22Rv1 (cell line): Measurements from ENCODE around the gene RAD51B.

ENCODE experiments used
- H3K27ac ChIP-seq: fragments of 450-650 bp; 2 replicates; pipeline ENCODE4 v1.5.1; 2017
- ZFX ChIP-seq: fragments of 450-650 bp; IDR thresholded peaks from 2 replicates; pipeline ENCODE4 v1.6.1; 2017; ENCODE audit warnings: antibody characterized with exemption, borderline replicate concordance
- TF ChIP-seq, protein P1 (sequence below): fragments of 450-650 bp; IDR thresholded peaks from 2 replicates; pipeline ENCODE4 v1.5.1; 2017; ENCODE audit warnings: mild to moderate bottlenecking

The RAD51B gene

DNA sequence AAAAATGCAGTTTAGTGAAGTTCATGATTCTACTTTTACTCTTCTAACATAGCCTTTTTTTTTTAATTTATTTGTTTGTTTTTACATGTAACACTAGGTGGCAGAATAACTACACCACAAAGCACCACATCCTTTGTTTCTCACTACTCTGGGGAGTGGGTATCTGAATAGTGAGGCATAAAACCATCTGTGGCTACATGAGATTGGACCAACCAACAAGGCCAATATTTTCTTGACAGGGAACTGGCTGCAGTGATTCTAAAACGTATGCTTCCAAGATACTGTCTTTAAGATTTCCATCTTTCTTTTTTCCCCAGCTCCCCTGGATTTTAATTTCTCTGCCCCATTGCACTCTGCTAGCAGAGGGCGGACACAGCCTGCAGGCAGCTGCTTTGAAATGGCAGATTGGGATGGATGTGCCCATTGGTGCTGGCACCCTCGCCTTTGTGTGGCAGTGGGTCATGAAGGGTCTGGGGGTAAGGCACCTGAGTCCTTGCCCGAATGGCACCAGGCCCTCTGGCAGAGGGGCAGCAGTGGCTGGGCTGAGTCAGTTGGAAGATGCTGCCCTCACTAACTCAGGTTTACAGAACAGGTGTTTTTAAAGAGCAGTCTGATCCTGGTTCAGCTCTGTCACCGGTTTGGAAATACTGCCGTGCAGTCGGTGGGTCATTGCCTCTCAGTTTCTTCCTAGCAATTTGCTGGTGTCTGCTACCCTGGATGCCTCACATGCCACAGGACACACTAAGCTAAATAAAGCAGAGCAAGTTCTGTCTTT is 429.1 kb downstream of the RAD51B start:
- TF ChIP-seq, protein P1, sequence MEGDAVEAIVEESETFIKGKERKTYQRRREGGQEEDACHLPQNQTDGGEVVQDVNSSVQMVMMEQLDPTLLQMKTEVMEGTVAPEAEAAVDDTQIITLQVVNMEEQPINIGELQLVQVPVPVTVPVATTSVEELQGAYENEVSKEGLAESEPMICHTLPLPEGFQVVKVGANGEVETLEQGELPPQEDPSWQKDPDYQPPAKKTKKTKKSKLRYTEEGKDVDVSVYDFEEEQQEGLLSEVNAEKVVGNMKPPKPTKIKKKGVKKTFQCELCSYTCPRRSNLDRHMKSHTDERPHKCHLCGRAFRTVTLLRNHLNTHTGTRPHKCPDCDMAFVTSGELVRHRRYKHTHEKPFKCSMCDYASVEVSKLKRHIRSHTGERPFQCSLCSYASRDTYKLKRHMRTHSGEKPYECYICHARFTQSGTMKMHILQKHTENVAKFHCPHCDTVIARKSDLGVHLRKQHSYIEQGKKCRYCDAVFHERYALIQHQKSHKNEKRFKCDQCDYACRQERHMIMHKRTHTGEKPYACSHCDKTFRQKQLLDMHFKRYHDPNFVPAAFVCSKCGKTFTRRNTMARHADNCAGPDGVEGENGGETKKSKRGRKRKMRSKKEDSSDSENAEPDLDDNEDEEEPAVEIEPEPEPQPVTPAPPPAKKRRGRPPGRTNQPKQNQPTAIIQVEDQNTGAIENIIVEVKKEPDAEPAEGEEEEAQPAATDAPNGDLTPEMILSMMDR: peak; percentile 80
- TF ChIP-seq ZFX: no peak

DNA sequence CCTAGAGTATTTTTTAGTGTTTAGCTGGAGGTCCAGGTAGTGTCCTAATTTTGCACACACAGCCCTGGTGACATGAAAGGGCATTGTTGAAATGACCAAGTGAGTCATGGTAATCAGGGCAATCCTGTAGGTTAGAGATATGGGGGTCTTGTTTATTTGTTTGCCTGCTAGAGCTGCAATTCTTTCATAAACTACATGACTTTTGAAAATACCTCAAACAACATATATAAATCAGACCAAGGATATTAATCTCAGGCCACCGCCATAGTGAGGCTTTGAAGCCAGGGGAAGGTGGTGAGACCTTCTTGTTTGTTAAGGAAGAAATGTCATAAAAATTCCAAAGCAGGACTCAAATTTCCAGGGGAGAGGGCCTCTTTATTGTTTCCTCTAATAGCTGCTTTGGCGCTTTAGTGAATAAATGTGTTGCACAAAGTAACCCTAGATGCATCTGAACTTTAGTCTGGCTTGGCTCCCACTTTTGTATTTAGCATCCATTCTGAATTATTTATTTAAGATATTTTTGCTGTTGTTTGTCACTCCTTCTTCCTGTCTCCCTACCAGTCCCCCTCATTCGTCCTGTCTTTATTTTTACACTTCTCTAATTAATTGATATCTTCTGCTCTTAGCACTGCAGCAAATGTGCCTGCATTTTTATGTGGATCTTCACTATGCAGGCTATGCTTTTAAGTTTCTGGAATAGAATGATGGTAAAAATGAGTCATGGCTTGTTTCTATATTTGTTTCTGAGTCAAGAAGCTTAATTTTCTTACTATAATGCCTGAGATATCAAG is 430.3 kb downstream of the RAD51B start:
- TF ChIP-seq, protein P1: no peak
- no peak for TF ChIP-seq ZFX
- no peak overlapping the region for H3K27ac ChIP-seq

More for the DNA sequence above, 429.1 kb downstream of the RAD51B start:
- peak overlapping the region; percentile 28; the same call in 1 of the 2 replicates for H3K27ac ChIP-seq

- H3K27ac ChIP-seq: no peak overlapping the region
- no peak for TF ChIP-seq ZFX
- TF ChIP-seq, protein P1: no peak
Observed at GRCh38 chr14:68250927-68251768, 431.6 kb downstream of the RAD51B start.

DNA sequence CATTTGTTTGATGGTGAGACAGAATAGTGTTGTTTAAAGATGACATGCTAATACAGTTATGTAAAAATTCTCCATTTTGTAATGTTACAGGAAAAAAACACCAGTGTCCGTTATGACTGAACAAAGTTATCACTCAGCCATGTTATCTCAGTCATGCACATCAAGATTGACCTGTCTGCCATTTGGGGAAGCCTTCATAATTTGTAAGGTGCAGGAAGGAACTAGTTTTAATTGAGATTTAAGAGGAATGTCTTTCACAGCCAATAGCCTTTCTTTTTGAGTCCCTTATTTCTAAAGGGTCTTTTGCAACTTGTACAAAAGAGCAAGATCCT is 432.2 kb downstream of the RAD51B start:
- TF ChIP-seq, protein P1: no peak
- TF ChIP-seq ZFX: no peak
- H3K27ac ChIP-seq: no peak overlapping the region

DNA sequence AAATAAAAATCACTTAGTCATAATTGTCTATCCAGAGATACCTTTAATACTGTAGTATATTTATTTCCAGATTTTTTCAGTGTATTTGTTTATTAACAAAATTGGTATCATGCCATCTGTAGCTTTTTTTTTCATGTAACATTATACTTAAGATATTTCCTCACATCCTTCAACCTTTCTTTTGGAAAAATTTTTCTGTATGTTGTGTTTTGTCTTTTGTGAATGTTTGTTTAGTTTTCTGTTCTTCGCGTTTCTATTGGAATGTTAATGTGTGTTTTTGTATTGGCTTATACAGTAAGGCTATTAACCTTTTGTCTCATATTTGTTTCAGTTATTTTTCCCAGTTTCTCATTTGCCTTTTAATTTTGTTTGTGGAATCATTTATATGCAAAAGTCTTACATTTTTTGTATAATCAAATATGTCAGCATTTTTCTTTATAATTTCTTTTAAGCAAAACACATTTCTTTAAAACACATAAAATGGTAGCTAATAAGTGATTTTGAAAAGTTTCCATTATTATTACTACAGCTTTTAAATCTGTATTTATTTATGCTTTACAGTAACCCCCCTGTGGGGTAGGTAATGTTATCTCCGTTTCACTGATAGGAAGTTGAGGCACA is 433.7 kb downstream of the RAD51B start:
- H3K27ac ChIP-seq: no peak overlapping the region
- TF ChIP-seq ZFX: no peak
- TF ChIP-seq, protein P1: no peak

DNA sequence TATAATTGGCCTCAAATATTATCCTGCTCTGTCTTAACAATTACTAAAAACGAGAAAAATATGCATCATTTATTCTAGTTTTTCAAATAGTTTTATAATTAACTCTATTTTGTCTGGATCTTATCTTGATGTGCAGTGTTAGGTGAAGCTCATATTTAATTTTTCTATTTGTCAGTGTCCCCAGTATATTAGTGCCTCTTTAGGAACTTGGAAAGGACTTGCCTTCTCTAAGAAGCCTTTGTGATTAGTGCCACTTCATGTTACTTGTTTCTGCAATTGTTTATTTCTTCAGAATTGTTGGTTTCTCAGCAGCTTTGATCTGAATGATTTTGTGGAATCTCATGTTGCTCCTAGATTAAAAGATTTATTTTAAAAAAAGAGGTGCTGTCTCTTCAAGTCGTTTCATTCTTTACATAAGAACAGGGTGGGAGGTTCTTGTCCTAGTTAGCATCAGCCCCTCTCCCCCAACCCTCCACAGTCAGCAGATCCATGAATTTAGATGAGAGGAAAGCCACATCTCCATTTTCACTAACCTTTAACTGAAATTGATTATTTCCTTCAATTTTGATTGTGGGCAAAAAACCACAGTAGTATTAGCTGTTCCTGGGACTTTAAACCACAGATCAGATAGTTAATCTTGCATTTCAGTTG is 434.4 kb downstream of the RAD51B start:
- no peak overlapping the region for H3K27ac ChIP-seq
- TF ChIP-seq, protein P1: no peak
- TF ChIP-seq ZFX: no peak
